Sciatic nerve (tissue), 2 donors: ENCODE results near the gene DNAJB12. TPM values are rescaled to one million over a fixed set of nuclear protein-coding genes. Genes with fewer than 3 reads are reported as not detected.
A peak's percentile ranks its signal among the peaks of the same experiment; 100 is the strongest.
"Not testable (repeated sequence)": the region's sequence is repeated elsewhere in the genome, so short reads cannot be mapped to it uniquely, and the experiment has no call there.

Source experiments
- ATAC-seq: fragments of 200-7000 bp; cut with Tn5 transposase; one replicate; pipeline ENCODE4 v1.9.1; 2020; ENCODE audit warnings: mild to moderate bottlenecking, moderate library complexity
- DNase-seq: peaks from one replicate; pipeline ENCODE4 v3.0.0-alpha.2; 2020; ENCODE audit warnings: low spot score
- intact Hi-C: fragments of 100-400 bp; cut with DNase I; formaldehyde crosslinking; loops from one replicate; pipeline ENCODE4 v1.14.2; 2022
- total RNA-seq: library from RNA; stranded (reverse); fragmentation: NEBNext Ultra II Directional; extraction: Animal tissue kit (Norgen Biotek cat#: 25700); gene quantifications from one replicate; pipeline ENCODE4 v1.2.1, GENCODE V29; 2021
- donor health status: DM: no; HTN: no; CAD: no.
- donor health status: DM: no; HTN: no; CAD: no.

The DNAJB12 gene
- total RNA-seq, 1 donor from 2014 or later: 50.0 TPM

DNA sequence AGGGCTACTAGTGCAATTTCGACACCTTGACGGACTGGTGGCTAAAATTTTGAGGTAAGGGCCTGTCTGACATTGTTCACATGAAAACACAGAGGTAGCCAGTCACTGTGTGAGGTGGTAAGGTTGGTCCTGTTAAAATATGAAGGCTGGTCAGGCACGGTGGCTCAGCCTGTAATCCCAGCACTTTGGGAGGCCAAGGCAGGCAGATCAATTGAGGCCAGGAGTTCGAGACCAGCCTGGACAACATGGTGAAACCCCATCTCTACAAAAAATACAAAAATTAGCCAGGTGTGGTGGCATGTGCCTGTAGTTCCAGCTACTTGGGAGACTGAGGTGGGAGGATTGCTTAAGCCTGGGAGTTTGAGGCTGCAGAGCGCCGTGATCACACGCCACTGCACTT, 47.0 kb downstream of the DNAJB12 start:
- intact Hi-C loops, DNase-seq: not testable (repeated sequence)

DNA sequence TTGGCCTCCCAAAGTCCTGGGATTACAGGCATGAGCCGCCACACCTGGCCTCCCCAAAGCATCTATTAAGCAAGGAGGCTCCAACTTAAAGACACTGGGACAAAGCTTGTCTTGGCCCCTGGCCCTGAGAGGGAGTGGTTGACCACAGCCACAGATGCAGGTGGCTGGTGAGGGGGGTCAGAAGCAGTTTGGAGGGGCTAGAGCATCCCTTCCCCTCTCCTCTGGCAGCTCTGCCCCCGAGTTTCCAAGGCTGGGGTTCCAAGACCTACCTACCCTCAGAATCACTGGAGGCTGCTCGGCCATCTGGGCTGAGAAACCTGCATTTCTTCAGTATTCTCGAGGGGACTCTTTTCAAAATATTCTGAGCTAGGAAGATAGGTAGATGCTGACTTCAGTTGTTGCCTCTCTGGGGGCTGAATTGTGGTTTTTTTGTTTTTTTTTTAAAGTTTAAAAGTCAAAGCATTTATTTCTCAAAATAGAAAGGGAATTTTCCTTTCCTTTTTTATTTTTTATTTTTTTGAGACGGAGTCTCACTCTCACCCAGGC, 48.4 kb downstream of the DNAJB12 start:
- no peak for DNase-seq
- intact Hi-C loops: no loop called here
- peak; percentile 16 for ATAC-seq

More for the DNA sequence above, 47.0 kb downstream of the DNAJB12 start:
- ATAC-seq: not testable (repeated sequence)

DNA sequence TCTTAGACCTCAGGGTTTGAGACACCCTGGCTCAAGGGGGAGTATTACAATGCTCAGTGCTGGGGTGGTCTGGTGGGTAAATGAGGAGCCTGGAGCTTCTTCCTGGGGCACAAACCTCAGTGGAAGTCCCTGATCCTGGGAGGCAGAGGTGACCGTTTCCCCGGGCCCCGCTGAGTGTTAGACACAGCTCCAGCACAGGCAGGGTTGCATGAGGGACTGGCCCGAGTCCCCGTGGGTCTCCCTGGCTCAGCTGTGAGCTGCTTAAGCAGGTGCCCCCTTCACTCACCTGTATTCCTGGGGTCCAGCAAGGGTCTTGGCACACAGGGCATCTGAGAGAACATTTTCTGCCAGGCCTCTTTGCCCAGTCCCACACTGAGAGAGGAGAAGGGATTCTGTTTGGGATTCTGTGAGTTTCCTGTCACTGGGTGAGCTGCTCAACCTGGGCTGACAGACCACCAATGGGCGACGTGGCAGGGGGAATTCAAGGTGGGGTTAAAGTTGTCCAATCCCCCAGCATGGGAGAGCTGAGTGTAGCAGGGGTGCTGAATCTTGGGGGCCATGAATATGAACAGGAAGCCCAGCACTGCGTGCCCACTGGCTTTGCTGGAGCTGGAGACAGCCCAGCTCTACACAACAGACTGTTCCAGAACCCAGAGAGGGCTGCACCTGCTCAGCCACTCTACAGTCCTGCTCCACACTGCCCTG, 51.1 kb downstream of the DNAJB12 start:
- intact Hi-C loops: no loop called here
- DNase-seq (no peak), ATAC-seq (no peak)

DNA sequence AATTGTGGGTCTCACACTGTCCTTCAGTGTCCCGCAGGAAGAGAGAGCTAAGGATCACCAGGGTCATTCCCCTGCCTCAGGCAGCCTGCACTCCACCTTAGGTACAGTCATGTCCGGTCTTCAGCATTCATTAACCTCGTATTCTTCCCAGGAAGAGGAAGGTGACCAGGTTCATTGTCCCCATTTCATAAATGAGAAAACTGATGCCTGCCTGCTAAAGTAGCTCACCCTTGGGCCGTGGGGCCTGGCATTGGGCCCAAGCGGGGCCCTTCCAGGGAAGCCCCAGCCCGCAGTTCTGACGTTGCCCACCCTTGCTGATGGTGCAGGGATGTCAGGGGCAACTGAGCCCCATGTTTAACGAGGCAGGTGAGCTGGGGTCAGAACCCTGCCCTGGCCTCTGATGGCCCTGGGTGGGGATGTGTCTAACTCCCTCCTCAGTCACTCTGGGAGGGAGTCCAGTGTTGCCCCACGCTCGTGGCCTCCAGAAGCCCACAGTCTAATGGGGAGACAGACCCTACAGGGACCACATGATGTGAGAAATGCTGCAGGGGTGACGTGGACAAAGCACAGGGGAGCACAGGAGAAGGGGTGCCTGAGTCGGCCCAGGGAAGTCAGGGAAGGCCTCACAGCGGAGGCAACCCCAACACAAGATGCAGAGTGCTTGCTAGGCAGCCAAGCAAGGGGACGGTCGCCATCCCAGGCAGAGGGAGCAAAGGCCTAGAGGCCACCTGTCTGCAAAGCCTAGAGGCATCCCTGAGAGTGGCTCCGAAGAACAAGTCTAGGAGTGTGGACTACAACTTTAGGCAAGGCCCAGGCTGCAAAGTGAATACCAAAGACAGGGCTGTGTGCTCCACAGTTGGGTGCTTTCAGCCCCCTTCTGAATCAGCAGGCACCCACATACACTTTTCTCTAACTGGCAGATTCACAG, 55.9 kb downstream of the DNAJB12 start:
- DNase-seq: no peak
- intact Hi-C loops: no loop called here
- no peak for ATAC-seq

DNA sequence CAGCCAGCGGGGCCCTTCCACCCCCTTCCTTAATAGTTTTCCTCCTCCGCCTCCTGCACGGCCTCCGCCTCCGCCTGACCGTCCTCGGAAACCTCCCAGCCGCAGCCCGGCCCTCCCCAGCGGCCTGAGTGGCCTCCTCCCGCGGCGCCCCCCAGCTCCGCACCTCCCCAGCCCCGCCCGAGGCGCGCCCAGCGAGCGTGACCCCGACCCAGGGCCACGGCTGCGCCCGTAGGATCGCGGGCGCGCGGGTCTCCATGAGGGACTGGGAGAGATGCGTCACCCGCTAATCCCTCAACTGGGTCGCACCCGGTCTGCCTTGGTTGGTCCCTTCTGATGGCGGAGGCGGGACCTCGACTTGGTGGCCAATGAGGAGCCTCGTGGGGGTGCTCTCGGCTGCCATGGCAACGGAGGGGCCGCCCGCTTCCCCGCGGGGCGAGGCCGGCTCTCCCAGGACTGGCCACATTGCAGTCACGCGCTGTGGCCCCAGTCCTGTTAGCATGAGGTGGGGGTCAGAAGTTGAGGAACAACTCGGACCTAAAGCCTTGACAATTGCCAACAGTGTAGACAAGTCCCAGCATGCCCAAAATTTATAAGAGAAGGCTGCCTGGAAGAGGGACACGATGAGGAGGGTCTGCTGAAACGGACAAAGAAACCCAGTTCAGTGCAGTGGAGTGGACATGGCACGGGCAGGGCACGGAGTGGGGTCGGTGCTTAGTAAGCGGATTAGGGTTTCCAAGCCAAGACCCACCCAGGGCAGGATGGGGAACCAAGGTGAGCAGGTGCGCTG, 56.7 kb downstream of the DNAJB12 start:
- ATAC-seq: peak; percentile 95
- intact Hi-C loops: no loop called here
- peak; percentile 98 for DNase-seq

DNA sequence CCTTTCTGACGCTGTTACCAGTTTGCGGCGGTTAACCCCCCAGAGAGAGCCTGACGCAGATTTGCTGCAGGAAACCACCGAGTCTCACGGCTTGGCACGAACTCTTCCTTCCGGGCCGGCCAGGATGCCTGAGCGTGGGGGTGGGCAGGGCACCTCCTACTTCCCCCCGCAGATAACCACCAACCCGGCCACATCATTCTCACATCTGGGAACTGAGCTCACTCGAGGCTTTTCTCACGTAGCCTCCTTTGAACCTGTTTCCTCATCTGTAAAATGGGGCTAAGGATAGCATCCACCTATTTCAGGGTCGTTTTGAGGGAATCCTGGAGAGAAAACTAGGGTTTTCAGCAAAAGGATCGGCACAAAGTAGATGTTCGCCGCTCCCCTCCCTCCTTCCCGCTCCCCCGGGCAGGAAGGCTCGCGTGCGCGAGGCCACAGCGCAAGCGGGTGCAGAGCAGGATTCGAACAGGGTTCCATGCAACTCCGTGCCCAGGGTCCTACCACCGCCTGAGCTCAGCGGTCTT, 57.4 kb downstream of the DNAJB12 start:
- intact Hi-C loops: no loop called here
- peak; percentile 91 for DNase-seq
- ATAC-seq: peak; percentile 84

DNA sequence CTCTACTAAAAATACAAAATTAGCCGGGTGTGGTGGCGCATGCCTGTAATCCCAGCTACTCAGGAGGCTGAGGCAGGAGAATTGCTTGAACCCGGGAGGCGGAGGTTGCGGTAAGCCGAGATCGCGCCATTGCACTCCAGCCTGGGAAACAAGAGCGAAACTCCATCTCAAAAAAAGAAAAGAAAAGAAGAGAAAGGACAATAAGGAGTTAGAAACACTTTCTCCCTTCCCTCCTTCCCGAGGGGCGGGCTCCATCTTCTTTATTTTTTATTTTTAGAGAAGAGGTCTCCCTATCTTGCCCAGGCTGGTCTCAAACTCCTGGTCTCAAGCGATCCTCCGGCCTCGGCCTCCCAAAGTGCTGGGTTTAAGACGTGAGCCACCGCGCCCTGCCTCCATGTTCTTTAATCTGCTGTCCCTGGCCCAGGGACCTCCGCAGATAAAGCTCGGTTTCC, 57.9 kb downstream of the DNAJB12 start:
- DNase-seq, ATAC-seq, intact Hi-C loops: not testable (repeated sequence)

DNA sequence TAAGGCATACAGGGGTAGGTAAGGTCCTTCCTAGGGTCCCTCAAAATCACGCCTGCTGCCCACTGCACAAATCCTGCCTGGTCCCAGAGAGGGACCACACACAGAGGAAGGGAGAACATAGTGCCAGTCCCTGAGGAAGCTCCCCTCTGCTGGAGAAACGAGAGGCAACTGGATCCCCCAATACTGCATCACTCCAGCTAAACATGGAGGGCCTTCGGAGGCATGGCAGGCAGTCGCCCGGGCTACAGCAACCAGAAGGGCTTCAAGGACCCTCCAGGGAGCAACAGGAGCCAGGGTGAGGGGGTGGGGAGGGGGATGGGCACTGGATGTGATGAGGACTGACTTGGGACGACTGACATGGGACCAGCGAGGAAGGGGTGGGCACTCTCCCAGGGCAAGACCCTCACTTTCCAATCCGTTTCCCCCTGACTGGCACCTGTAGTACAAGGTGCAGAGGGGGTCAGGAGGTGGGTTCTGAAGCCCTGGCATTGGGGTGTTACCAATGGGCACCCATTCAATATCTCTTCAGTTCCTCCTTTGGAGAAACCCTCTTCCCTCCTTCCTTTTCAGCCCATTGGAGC, 59.3 kb downstream of the DNAJB12 start:
- ATAC-seq (no peak), DNase-seq (no peak)
- intact Hi-C loops: no loop called here

DNA sequence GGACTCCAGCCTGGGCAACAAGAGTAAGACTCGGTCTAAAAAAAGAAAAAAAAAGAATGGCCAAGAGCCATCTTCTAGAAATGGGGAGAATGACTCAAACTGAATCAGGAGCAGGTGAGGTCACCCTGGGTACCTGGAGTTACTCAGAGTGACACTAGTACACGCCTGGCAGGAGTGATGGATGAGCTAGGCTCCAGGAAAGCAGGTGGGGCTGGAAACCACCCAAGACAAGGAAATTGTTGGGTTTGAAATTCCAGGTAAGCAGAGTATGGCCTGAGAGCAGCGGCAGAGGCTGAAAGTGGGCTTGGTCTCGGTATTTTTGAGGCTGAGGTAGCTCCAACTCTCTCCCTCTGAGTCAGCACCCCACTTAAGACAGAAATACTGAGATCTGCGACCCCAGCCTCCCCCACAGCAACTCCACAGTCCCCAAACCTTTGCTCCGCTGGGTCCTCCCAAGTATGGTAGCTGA, 62.5 kb downstream of the DNAJB12 start:
- intact Hi-C loops: no loop called here

DNA sequence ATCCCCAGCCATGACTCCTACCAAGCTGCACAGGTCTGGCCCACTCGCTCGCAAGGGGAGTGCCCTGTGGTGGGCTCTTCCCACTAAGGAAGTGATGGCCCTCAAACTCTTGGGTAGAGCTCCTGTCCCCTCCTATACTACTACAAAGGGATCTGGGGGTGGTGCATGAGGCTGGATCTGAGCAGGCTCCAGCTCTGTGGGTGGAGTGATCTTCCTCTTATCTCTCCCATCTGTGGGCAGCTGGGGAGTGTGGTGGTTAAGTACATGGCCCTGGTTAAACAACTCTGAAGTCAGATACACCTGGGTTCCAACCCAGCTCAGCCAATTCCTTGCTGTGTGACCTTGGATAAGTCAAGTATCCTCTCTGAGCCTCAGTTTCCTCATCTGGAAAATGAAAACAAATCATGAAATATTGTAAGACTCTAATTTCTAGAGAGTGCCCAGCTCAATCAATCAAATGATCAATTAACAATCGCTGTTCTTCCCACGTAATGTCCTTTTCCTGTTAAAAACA, 63.6 kb downstream of the DNAJB12 start:
- ATAC-seq (no peak), DNase-seq (no peak)
- intact Hi-C loops: no loop called here

More for the DNA sequence above, 62.5 kb downstream of the DNAJB12 start:
- no peak for DNase-seq
- no peak for ATAC-seq

DNA sequence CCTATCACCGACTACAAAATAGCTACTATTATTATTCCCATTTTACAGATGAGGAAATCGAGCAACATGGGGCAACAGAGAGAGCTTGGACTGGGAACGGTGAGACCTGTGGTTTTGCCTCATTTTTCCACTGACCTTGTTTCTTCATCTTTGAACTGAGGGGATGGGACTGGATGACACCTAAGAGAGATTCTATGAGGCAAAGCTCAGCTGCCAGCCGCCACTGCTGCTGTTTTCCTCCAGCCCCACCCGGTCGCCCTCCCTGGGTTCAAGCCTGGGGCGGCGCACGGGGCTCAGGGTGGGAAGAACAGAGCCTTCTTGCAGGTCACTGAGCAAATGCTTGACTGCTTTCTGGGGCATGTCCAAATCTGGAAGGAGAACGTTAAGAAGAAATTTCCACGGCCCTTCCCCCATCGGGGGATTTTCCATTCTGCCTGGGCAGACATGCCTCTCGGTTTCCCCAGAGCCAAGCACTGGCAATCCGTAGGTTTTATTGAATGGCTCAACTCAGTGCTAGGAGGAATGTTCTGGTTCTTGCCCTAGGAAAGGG, 68.7 kb downstream of the DNAJB12 start:
- ATAC-seq: peak; percentile 27
- DNase-seq: no peak
- intact Hi-C loops: no loop called here

DNA sequence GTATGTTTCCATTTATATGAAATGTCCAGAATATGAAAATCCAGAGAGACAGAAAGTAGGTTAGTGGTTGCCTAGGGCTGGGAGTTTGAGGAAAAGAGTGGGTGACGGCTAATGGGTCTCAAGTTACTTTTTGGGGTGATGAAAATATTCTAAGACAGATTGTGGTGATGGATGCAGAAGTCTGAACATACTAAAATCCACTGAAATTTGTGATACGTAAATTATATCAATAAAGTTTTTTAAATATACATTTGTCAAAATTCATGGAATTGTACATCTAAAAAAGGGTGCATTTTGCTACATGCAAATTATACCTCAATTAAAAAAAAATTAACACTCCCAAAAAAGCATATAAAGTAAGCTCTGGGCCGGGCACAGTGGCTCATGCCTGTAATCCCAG, 71.6 kb downstream of the DNAJB12 start:
- ATAC-seq (no peak), DNase-seq (no peak)
- intact Hi-C loops: no loop called here

Other genes with a start within 250 kb of the DNAJB12 start
- gene ANAPC16, start 138.9 kb downstream of the DNAJB12 start, total RNA-seq: 76.1 TPM
- 37.4 TPM for gene ASCC1, start 138.6 kb downstream of the DNAJB12 start, total RNA-seq
- gene DDIT4, start 81.0 kb downstream of the DNAJB12 start, total RNA-seq: 232 TPM